Measurements from ENCODE around the gene BRD4.

Gene BRD4

DNA sequence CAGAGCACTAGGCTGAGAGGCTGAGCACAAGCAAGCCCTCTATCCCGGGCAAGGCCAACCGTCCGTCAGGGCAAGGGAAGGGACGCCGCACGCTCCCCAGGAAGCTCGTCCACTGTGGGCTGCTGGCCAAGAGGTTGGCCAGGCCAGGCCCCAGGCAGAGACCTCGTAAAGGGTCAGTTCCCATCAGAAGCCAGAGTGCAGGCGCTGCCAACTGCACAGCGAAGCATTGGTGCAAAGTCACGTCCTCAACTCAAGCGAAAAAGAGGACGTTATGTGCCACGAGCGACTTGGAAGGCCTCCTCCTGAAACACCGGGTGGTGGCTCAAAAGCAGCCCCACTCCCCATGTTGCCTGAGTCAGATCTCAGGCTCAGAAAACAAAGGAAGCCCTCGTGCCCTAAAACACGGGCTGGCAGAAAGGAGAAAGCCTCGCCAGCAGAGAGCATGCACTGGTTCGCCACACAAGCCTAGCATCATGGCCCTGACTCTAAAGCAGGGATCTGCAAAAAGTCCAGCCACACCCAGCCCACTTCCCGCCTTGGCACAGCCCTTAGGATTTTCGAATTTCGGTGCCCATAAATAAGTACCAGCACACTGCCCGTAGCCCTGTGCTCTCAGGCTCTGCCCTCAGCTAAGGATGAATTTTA is 42.6 kb upstream of the BRD4 start:
- Histone ChIP-seq H3K27ac (peak overlapping the region; percentile 23 to 64), H3K4me3 (peak overlapping the region; percentile 3)
- peak; percentile 80 for DNase-seq (ENCODE audit: low spot score)
- TF ChIP-seq, protein P1, sequence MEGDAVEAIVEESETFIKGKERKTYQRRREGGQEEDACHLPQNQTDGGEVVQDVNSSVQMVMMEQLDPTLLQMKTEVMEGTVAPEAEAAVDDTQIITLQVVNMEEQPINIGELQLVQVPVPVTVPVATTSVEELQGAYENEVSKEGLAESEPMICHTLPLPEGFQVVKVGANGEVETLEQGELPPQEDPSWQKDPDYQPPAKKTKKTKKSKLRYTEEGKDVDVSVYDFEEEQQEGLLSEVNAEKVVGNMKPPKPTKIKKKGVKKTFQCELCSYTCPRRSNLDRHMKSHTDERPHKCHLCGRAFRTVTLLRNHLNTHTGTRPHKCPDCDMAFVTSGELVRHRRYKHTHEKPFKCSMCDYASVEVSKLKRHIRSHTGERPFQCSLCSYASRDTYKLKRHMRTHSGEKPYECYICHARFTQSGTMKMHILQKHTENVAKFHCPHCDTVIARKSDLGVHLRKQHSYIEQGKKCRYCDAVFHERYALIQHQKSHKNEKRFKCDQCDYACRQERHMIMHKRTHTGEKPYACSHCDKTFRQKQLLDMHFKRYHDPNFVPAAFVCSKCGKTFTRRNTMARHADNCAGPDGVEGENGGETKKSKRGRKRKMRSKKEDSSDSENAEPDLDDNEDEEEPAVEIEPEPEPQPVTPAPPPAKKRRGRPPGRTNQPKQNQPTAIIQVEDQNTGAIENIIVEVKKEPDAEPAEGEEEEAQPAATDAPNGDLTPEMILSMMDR (IDR thresholded peaks at IDR 0.05), result no peak

DNA sequence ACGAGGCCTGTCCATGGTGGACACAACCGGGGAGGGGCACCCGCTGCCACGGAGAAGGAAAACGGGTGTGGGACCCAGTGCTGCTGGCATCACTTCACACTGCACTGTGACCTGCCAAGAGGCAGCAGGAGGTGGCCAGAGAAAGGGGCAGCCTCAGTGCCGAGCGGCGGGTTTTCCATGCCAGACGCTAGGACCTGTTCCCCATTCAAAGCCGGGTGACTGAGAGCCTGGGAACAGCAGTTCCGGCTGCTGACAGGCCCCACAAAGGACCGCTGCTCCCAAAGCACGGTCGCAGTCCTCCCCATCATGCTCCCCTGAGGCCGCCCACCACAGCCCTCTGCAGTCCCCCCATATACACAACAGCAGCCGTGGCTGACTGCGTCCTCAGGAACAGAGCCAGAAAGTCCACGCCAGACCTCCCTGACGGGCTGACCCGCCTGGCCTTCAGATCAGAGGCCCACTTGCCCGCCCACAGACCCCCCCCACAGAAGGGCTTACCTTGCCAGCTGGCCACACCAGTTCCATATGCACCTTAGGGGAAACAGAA is 41.8 kb upstream of the BRD4 start:
- Histone ChIP-seq H3K4me3 (peak overlapping the region; percentile 3), H3K27ac (peak overlapping the region; percentile 23 to 64)
- DNase-seq (ENCODE audit: low spot score), result no peak
- TF ChIP-seq, protein P1 (IDR thresholded peaks at IDR 0.05), result no peak

DNA sequence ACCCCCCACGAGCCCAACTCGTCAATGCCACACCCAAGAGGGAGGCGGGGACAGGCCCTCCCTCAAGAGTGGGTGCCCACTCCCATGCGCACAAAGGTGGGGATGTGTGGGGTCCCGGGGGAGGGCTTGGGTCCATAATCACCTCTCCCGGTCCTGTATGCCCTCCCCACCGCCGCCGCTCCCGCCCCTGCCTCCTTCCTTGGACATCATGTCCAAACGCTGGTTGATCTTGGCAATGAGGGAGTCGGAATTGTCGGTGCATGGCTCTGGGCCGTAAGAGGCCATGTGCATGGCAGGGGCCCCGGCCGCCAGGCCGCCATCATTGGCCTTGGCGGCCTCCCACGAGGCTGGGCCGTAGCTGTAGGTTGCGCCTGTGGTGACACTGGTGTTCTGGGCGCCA is 41.3 kb upstream of the BRD4 start:
- peak overlapping the region in 1 of 2 donors; percentile 64 for H3K27ac ChIP-seq
- DNase-seq (ENCODE audit: low spot score), result no peak
- no peak overlapping the region for H3K4me3 ChIP-seq
- TF ChIP-seq, protein P1 (IDR thresholded peaks at IDR 0.05), result no peak

DNA sequence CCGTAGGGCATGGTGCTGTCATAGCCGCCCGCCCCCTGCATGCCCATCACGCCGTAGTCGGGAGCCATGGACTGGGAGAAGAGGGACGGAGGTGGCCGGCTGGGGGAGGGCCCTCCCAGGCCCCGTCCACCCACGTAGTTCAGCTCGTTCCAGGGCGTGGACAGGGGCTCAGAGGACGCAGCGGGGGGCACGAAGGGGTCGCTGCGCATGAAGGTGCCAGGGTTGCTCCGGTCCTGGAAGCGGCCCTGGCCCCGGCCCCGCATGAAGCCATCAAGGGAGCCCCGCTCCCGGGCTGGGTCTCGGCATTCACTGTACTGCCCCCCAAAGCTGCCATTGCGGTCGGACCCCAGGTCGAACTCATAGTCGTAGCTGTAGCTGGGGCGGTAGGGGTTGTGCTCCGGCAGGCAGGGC is 40.6 kb upstream of the BRD4 start:
- Histone ChIP-seq H3K4me3 (no peak overlapping the region), H3K27ac (no peak overlapping the region)
- TF ChIP-seq, protein P1 (IDR thresholded peaks at IDR 0.05), result no peak
- no peak for DNase-seq (ENCODE audit: low spot score)

DNA sequence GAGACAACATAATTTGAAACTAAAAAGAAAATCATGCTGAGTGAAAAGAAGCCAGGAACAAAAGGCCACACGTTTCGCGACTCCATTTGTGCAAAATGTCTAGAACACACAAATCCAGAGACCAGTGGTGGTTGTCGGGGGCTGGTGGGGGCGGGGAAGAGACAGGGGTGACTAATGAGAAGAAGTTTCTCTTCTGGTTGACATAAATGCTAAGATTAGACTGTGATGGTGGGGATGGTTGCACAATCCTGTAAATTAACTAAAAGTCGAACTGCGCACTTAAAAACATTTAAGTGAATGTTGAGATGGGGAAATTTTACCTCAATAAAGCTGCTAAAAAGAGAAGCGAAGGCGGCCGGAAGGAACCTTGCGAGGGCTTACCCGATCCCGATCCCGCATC is 40.1 kb upstream of the BRD4 start:
- H3K27ac ChIP-seq, result no peak overlapping the region
- DNase-seq (ENCODE audit: low spot score), result no peak

DNA sequence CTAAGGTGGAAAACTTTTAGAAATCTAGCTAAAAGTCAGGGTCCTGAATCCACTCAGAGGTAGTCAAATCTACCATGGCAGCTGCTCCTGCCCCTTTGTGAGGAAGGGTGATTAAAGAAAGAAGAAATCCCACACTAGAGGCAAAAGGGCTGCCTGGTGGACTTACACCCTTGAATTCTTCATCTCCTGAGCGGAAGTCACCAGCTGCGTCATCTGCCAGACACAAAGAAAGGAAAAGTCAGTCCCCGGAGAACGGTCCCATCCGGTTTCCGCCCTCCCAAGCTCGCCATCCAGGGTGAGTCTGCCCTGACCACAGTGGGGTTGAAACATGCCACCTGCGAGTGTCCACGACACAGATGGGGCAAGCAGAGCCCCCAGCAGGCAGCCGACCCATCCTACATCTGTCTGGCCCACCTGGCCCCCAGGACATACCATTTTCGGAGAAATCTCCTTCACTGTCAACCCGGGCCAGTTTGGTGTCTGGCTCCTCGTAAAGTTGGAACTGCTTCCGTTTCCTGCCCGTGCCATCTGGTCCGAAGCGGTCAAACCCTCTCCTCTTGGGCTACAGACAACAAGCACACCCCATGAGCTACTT is 39.5 kb upstream of the BRD4 start:
- TF ChIP-seq, protein P1 (IDR thresholded peaks at IDR 0.05), result no peak
- Histone ChIP-seq H3K27ac (no peak overlapping the region), H3K4me3 (no peak overlapping the region)
- no peak for DNase-seq (ENCODE audit: low spot score)

More for the DNA sequence above, 40.1 kb upstream of the BRD4 start:
- H3K4me3 ChIP-seq, result no peak overlapping the region
- TF ChIP-seq, protein P1 (IDR thresholded peaks at IDR 0.05), result no peak

DNA sequence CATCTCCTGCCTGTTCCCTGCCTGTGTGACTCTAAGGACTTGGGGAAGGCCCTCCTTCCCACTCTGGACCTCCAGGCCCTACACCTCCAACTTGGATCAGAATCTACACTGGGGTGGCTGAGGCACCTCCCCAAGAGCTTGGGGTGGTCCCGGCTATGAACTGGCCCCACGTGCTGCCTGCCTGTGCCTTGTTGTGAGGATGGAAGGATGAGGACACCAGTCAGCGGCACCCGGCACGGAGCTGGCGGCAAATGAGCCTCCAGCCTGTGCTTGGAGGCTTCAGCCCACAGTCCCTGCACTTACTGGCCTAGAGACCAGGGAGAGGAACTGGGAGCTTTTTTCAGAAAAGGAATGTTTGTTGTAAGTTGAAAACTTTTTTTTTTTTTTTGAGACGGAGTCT is 38.8 kb upstream of the BRD4 start:
- H3K27ac ChIP-seq, result no peak overlapping the region
- TF ChIP-seq, protein P1 (IDR thresholded peaks at IDR 0.05), result no peak
- H3K4me3 ChIP-seq, result no peak overlapping the region
- no peak for DNase-seq (ENCODE audit: low spot score)

All from coronary artery (tissue), 2 donors.